ENCODE results near the gene GNG7.
"Not testable (repeated sequence)": the region's sequence is repeated elsewhere in the genome, so short reads cannot be mapped to it uniquely, and the experiment has no call there.

Gene GNG7

DNA sequence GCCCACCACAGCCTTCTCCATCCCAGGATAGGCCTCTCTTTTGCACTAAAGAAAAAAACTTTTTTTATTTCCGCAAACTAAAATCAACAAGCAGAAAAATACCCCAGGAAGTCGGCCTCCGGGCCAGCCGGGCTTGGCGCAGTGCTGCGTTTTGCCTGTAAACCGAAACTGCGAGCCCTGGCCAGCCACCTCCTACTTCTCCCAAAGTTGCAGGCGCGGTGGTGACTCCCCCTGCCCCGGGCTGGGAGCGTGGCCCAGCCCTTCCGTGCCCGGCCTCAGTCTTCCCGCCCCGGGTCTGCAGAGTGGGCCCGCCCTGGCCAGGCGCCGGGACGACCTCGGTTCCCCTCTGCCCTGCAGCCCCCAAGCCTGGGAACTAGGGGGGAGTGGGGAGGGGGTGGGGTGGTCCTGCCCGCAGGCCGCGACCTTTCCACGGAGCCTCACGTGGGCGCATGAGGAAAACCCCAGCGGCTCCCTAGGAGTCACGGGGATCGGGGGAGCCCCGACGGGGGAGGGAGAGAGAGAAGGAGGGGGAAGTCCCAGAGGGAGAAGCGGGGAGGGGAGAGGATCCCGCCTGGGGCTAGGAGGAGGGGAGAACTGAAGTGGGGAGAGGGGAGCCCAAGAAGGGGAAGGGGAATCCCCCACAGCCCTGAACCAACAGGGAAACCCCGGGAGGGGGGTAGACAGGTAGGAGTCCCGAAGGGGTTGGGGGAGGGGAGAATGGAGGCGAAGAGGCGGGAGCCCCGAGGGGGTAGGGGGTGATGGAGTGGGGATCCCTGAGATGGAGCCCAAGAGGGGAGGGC lies 223.5 kb downstream of the GNG7 start:
- DNase-seq, result peak; percentile 73

DNA sequence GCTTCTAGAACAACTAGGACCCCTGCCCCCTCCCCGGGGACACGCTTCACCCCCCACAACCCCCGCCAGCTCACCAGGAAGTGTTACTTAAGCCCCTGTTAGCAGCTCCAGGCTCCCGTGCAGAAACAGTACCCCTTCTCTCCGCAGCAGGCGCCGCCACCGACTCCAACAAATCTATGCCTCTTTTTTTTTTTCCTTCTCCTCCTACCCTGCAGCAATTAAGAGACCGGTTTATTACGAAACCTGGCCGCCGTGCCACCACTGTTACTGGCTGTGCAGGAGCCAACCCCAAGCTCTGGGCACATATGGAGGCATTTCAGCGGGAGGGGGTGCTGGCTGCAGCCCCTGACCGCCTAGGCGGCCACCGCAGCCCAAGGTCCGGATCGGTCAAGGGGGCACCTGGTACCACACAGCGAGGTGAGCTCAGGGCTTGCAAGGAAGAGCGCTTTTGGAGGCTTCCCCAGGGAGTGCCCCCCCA lies 224.2 kb downstream of the GNG7 start:
- peak; percentile 63 for DNase-seq

- peak; percentile 28 for DNase-seq
Measured at GRCh38 chr19:2477732-2478191, 224.7 kb downstream of the GNG7 start.

DNA sequence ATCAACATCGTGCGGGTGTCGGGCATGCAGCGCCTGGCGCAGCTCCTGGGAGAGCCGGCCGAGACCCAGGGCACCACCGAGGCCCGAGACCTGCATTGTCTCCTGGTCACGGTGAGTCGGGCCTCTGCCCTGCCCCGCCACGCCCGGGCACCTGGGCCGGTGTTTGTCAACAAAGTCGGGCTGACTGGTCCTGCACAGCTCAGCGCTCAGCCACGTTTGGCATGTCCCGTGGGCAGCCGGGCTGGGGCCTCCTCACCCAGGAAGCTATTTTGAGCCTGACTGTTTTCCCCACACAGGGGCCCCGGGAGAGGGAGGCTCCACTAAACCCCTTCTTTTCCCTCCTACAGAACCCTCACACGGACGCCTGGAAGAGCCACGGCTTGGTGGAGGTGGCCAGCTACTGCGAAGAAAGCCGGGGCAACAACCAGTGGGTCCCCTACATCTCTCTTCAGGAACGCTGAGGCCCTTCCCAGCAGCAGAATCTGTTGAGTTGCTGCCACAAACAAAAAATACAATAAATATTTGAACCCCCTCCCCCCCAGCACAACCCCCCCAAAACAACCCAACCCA lies 225.3 kb downstream of the GNG7 start:
- no peak for DNase-seq

- DNase-seq, result peak; percentile 62
Measured at GRCh38 chr19:2476451-2477140, 225.9 kb downstream of the GNG7 start.

- DNase-seq, result peak; percentile 96
Measured at GRCh38 chr19:2475702-2476450, 226.6 kb downstream of the GNG7 start, which contains the start of gene GADD45B. TSS of gene GADD45B (plus strand) at chr19:2476127. CDS start at chr19:2476359, 232 bp downstream.

GRCh38 chr19:2475018-2475701 lies 227.3 kb downstream of the GNG7 start:
- peak; percentile 59 for DNase-seq

- DNase-seq, result peak; percentile 82
Measured at GRCh38 chr19:2474232-2475017, 228.1 kb downstream of the GNG7 start.

GRCh38 chr19:2469915-2470200 lies 232.6 kb downstream of the GNG7 start:
- DNase-seq, result not testable (repeated sequence)

DNA sequence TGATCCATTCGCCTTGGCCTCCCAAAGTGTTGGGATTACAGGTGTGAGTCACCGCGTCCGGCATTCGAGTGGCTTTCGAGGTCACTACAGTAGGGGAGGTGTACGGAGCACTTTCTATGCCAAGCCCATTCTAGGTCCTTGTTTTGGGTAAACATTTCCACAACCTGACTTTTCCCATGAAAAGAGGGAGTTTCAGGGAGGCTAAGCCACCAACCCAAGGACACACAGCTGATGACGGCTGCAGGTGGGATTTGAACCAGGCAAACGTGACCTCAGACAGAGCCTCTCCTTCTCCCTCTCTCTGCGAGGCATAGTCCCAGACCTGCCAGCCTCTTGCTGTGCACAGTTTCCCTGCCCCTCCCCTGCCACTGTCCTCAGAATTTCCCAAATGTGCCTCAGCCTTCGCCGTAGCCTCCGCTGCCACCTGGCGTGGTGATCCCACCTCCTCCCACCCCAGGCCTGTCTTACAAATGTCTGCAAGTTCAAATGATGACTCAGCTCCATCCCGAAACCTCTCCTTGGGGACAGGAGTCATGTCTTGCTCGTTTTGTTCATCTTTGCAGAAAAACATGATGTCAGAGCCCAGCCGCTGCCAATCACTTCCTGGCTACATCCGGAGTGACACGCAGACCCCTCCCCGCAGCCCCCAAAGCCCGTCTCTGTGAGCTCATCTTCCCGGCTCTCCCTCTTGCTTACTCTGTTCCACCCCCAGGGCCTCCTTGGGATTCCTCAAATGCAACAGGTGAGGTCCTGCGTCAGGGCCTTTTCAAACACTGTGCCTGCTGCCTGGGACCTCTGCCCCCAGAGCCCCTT lies 233.2 kb downstream of the GNG7 start:
- DNase-seq, result no peak

GRCh38 chr19:2468596-2468995 lies 233.9 kb downstream of the GNG7 start:
- DNase-seq, result no peak

GRCh38 chr19:2464389-2464788 lies 238.1 kb downstream of the GNG7 start:
- no peak for DNase-seq

DNA sequence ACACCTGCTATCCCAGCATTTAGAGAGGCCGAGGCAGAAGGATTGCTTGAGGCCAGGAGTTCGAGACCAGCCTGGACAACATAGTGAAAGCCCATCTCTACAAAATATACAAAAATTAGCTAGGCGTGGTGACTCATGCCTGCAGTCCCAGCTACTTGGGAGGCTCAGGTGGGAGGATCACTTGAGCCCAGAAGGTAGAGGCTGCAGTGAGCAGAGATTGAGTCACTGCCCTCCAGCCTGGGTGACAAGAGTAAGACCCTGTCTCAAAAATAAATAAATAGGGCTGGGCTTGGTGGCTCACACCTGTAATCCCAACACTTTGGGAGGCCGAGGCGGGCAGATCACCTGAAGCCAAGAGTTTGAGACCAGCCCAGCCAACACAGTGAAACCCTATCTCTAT lies 238.8 kb downstream of the GNG7 start:
- DNase-seq, result not testable (repeated sequence)

GRCh38 chr19:2462635-2463421 lies 239.7 kb downstream of the GNG7 start:
- DNase-seq, result no peak

- peak; percentile 25 for DNase-seq
Measured at GRCh38 chr19:2461751-2462634, 240.5 kb downstream of the GNG7 start.

Measured in central memory CD4-positive, alpha-beta T cell (primary cell).